Thyroid gland (tissue), 4 donors: Measurements from ENCODE around the gene SRBD1.

Source experiments
- CTCF ChIP-seq, 6 experiments: fragments of 200-600 bp in 3 of 6; fragments of 450-650 bp in 3 of 6; sonication (generic) in 3 of 6; IDR thresholded peaks; one replicate each; pipeline ENCODE4 v1.5.1; 2016 to 2019; ENCODE audit warnings: antibody characterized with exemption in 6 of 6, mild to moderate bottlenecking in 2 of 6, inconsistent platforms in 1 of 6, moderate library complexity in 1 of 6
- POLR2A ChIP-seq, 2 donors: fragments of 450-650 bp; IDR thresholded peaks; one replicate each; pipeline ENCODE4 v1.6.1; 2017; ENCODE audit warnings: antibody characterized with exemption in 2 of 2, mild to moderate bottlenecking in 2 of 2, moderate library complexity in 1 of 2

GRCh38 chr2:45543257-45543656 is 67.8 kb downstream of the SRBD1 start:
- TF ChIP-seq POLR2A (IDR thresholded peaks at IDR 0.05) (no peak), CTCF (IDR thresholded peaks at IDR 0.05) (no peak)
